ENCODE results near the gene TMEM132C. TPM values are rescaled to one million over a fixed set of nuclear protein-coding genes. Genes with fewer than 3 reads are reported as not detected.

TMEM132C gene
- total and polyA plus RNA-seq, 2 of the 8 experiments (the other 6 are each of a cell fraction or from before 2014, with no cell fraction given) = 0.23 to 0.76 TPM

DNA sequence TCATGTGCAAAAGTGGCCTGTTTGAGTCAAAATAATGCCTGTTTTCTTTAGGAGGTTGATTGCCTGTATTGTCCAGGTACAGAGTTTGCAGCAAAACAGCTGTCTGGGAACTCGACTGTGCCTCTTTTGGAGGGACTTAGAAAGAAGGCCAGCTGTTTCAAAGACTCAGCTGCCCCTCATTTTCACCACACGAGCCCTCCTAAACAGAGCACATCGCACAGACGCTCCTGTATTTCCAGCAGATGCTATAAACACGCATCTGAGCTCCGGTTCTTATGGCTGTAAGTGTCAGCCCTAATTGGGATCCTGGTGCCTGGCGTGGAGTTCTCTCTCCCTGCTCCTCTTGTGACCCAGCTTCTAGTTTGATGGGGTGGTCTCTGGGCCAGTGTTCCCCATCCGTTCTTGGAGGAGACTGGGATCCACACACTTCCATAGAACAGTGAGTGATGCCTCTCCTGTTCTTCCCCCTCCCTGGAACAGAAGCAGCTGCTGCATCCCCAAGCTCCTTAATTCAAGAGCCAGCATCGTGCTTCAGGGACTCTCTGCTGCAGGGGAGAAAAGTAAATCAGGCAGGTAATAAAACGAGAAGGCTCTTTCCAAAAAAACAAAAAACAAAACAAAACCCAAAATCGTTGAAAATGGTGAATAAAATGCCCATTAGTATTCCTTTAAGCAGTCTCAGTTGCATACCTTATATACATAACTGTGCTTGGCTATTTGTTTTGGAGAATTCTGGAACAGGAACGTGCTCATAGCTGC, 287.8 kb downstream of the TMEM132C start (continued):
- TF ChIP-seq, protein P1, sequence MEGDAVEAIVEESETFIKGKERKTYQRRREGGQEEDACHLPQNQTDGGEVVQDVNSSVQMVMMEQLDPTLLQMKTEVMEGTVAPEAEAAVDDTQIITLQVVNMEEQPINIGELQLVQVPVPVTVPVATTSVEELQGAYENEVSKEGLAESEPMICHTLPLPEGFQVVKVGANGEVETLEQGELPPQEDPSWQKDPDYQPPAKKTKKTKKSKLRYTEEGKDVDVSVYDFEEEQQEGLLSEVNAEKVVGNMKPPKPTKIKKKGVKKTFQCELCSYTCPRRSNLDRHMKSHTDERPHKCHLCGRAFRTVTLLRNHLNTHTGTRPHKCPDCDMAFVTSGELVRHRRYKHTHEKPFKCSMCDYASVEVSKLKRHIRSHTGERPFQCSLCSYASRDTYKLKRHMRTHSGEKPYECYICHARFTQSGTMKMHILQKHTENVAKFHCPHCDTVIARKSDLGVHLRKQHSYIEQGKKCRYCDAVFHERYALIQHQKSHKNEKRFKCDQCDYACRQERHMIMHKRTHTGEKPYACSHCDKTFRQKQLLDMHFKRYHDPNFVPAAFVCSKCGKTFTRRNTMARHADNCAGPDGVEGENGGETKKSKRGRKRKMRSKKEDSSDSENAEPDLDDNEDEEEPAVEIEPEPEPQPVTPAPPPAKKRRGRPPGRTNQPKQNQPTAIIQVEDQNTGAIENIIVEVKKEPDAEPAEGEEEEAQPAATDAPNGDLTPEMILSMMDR (IDR thresholded peaks at IDR 0.05; ENCODE audit: control extremely low read depth in 1 of 3, insufficient read depth in 1 of 3, low read depth in 1 of 3, low read length in 3 of 3) = no peak
- TF ChIP-seq EZH2 (IDR thresholded peaks at IDR 0.05; ENCODE audit: low read depth, low read length, severe bottlenecking) = no peak
